Measurements from ENCODE around the gene POLDIP3.
"Not testable (repeated sequence)": the region's sequence is repeated elsewhere in the genome, so short reads cannot be mapped to it uniquely, and the experiment has no call there.

POLDIP3 gene

GRCh38 chr22:42560381-42560780 lies 54.3 kb downstream of the POLDIP3 start:
- no peak for DNase-seq (ENCODE audit: low read depth, low spot score)

GRCh38 chr22:42553475-42554361 lies 61.0 kb downstream of the POLDIP3 start, which contains the start of gene SERHL2:
Gene SERHL2, plus strand, starts transcription at chr22:42553956. Its CDS starts 65 bp downstream, at chr22:42554021.
- no peak for DNase-seq (ENCODE audit: low read depth, low spot score)

GRCh38 chr22:42552294-42552647 lies 62.4 kb downstream of the POLDIP3 start:
- not testable (repeated sequence) for DNase-seq (ENCODE audit: low read depth, low spot score)

GRCh38 chr22:42549331-42550060 lies 65.2 kb downstream of the POLDIP3 start:
- no peak for DNase-seq (ENCODE audit: low read depth, low spot score)

GRCh38 chr22:42548597-42549330 lies 65.9 kb downstream of the POLDIP3 start:
- no peak for DNase-seq (ENCODE audit: low read depth, low spot score)

- not testable (repeated sequence) for DNase-seq (ENCODE audit: low read depth, low spot score)
These were observed 66.6 kb downstream of the POLDIP3 start for GRCh38 chr22:42548126-42548525.

- no peak for DNase-seq (ENCODE audit: low read depth, low spot score)
These were observed 67.1 kb downstream of the POLDIP3 start for GRCh38 chr22:42547562-42547961.

- no peak for DNase-seq (ENCODE audit: low read depth, low spot score)
These were observed 70.0 kb downstream of the POLDIP3 start for GRCh38 chr22:42544686-42545085.

GRCh38 chr22:42539236-42539771 lies 75.4 kb downstream of the POLDIP3 start:
- not testable (repeated sequence) for DNase-seq (ENCODE audit: low read depth, low spot score)

- DNase-seq (ENCODE audit: low read depth, low spot score): not testable (repeated sequence)
These were observed 77.4 kb downstream of the POLDIP3 start for GRCh38 chr22:42537199-42537831.

- DNase-seq (ENCODE audit: low read depth, low spot score): not testable (repeated sequence)
These were observed 78.0 kb downstream of the POLDIP3 start for GRCh38 chr22:42536634-42537033.

- DNase-seq (ENCODE audit: low read depth, low spot score): no peak
These were observed 78.5 kb downstream of the POLDIP3 start for GRCh38 chr22:42536166-42536565.

- not testable (repeated sequence) for DNase-seq (ENCODE audit: low read depth, low spot score)
These were observed 79.5 kb downstream of the POLDIP3 start for GRCh38 chr22:42535082-42535731.
